Mesodermal cell (in vitro differentiated cells): ENCODE results near the gene TRIP12.
"Not testable (repeated sequence)": the region's sequence is repeated elsewhere in the genome, so short reads cannot be mapped to it uniquely, and the experiment has no call there.

Source experiments
- H3K27ac ChIP-seq: 2 replicates; pipeline ENCODE4 v1.7.0; 2013; ENCODE audit warnings: mild to moderate bottlenecking, low read depth, low read length, moderate library complexity; ENCODE audit not compliant: severe bottlenecking
- H3K36me3 ChIP-seq: 2 replicates; pipeline ENCODE4 v1.7.1; 2013; ENCODE audit warnings: mild to moderate bottlenecking, low read length, moderate library complexity; ENCODE audit not compliant: control insufficient read depth, insufficient read depth
- H3K4me1 ChIP-seq: one replicate; pipeline ENCODE4 v1.7.1; 2013; ENCODE audit warnings: mild to moderate bottlenecking, low read length; ENCODE audit not compliant: insufficient read depth, control insufficient read depth, poor library complexity, severe bottlenecking
- H3K4me3 ChIP-seq: 2 replicates; pipeline ENCODE4 v1.7.0; 2013; ENCODE audit warnings: low read length, control low read depth, mild to moderate bottlenecking; ENCODE audit not compliant: insufficient read depth, poor library complexity, severe bottlenecking; ENCODE audit errors: extremely low read depth
- H3K9me3 ChIP-seq: 2 replicates; pipeline ENCODE4 v1.7.1; 2013; ENCODE audit warnings: mild to moderate bottlenecking, low read length, moderate library complexity; ENCODE audit not compliant: control insufficient read depth
- WGBS, 2 experiments: methylation state at CpG; one replicate each; pipeline ENCODE4 v1.1.5; 2013; ENCODE audit warnings: missing lambda C conversion rate in 2 of 2; ENCODE audit not compliant: insufficient coverage in 2 of 2; 5-methylcytosine and 5-hydroxymethylcytosine counted together

The TRIP12 gene

GRCh38 chr2:229857634-229858033 lies 64.2 kb downstream of the TRIP12 start:
- Histone ChIP-seq H3K4me3 (no peak overlapping the region), H3K36me3 (peaks cover 54% of the 10 kb centered on the region), H3K27ac (no peak overlapping the region), H3K4me1 (peaks cover 1% of the 10 kb centered on the region), H3K9me3 (no peaks in the 10 kb centered on the region)
- 100% methylated on average over 1 of the region's 1 CpG; no CpG with 5 or more reads in 1 of the 2 experiments for WGBS, 2 experiments

- Histone ChIP-seq H3K4me3 (no peak overlapping the region), H3K36me3 (peaks cover 63% of the 10 kb centered on the region), H3K27ac (no peak overlapping the region), H3K4me1 (peaks cover 3% of the 10 kb centered on the region), H3K9me3 (no peaks in the 10 kb centered on the region)
Observed at GRCh38 chr2:229856413-229856812, 65.4 kb downstream of the TRIP12 start.

GRCh38 chr2:229855116-229855515 lies 66.7 kb downstream of the TRIP12 start:
- Histone ChIP-seq H3K27ac (no peak overlapping the region), H3K36me3 (peaks cover 69% of the 10 kb centered on the region), H3K9me3 (no peaks in the 10 kb centered on the region), H3K4me1 (peaks cover 3% of the 10 kb centered on the region), H3K4me3 (no peak overlapping the region)
- WGBS, 2 experiments: 80% methylated on average over 3 of the region's 5 CpGs; no CpG with 5 or more reads in 1 of the 2 experiments

GRCh38 chr2:229852565-229852964 lies 69.2 kb downstream of the TRIP12 start:
- H3K4me1 ChIP-seq: peaks cover 17% of the 10 kb centered on the region
- H3K9me3 ChIP-seq: no peaks in the 10 kb centered on the region
- no peak overlapping the region for H3K4me3 ChIP-seq
- peaks cover 63% of the 10 kb centered on the region for H3K36me3 ChIP-seq
- WGBS, 2 experiments: 93 to 100% methylated on average over 1 to 3 of the region's 3 CpGs
- peak overlapping the region; percentile 36 for H3K27ac ChIP-seq

- Histone ChIP-seq H3K27ac (no peak overlapping the region), H3K4me3 (no peak overlapping the region), H3K36me3 (peaks cover 61% of the 10 kb centered on the region), H3K4me1 (peaks cover 17% of the 10 kb centered on the region), H3K9me3 (no peaks in the 10 kb centered on the region)
- WGBS, 2 experiments: 93 to 98% methylated on average over 3 to 4 of the region's 5 CpGs
Observed at GRCh38 chr2:229851870-229852269, 69.9 kb downstream of the TRIP12 start.

- H3K4me3 ChIP-seq, H3K27ac ChIP-seq, H3K9me3 ChIP-seq: not testable (repeated sequence)
- Histone ChIP-seq H3K36me3 (peaks cover 63% of the 10 kb centered on the region), H3K4me1 (peaks cover 17% of the 10 kb centered on the region)
- WGBS, 2 experiments: 95 to 97% methylated on average over 36 to 41 of the region's 44 CpGs
Observed at GRCh38 chr2:229850355-229851275, 71.2 kb downstream of the TRIP12 start.

GRCh38 chr2:229849073-229849472 lies 72.7 kb downstream of the TRIP12 start:
- peaks cover 17% of the 10 kb centered on the region for H3K4me1 ChIP-seq
- 82 to 96% methylated on average over 3 of the region's 3 CpGs for WGBS, 2 experiments
- H3K9me3 ChIP-seq: no peaks in the 10 kb centered on the region
- no peak overlapping the region for H3K4me3 ChIP-seq
- peak overlapping the region; percentile 52 for H3K27ac ChIP-seq
- H3K36me3 ChIP-seq: peaks cover 66% of the 10 kb centered on the region

GRCh38 chr2:229843613-229844012 lies 78.2 kb downstream of the TRIP12 start:
- peaks cover 57% of the 10 kb centered on the region for H3K36me3 ChIP-seq
- H3K27ac ChIP-seq: no peak overlapping the region
- no peaks in the 10 kb centered on the region for H3K9me3 ChIP-seq
- WGBS, 2 experiments: 100% methylated on average over 1 of the region's 4 CpGs; no CpG with 5 or more reads in 1 of the 2 experiments
- H3K4me1 ChIP-seq: peaks cover 4% of the 10 kb centered on the region
- H3K4me3 ChIP-seq: no peak overlapping the region

- Histone ChIP-seq H3K4me1 (no peaks in the 10 kb centered on the region), H3K9me3 (no peaks in the 10 kb centered on the region), H3K36me3 (peaks cover 46% of the 10 kb centered on the region), H3K4me3 (no peak overlapping the region), H3K27ac (no peak overlapping the region)
- WGBS, 2 experiments: 0 to 92% methylated on average over 1 to 2 of the region's 6 CpGs
Observed at GRCh38 chr2:229838729-229839128, 83.1 kb downstream of the TRIP12 start.

- Histone ChIP-seq H3K4me3 (no peak overlapping the region), H3K9me3 (no peaks in the 10 kb centered on the region), H3K27ac (no peak overlapping the region), H3K36me3 (peaks cover 52% of the 10 kb centered on the region), H3K4me1 (no peaks in the 10 kb centered on the region)
- 90 to 92% methylated on average over 5 of the region's 7 CpGs for WGBS, 2 experiments
Observed at GRCh38 chr2:229836847-229837246, 85.0 kb downstream of the TRIP12 start.
